Astrocyte of the hippocampus (primary cell): ENCODE measurements around the gene IGF1R.
A peak's percentile ranks its signal among the peaks of the same experiment; 100 is the strongest.
"Not testable (repeated sequence)": the region's sequence is repeated elsewhere in the genome, so short reads cannot be mapped to it uniquely, and the experiment has no call there.

Source experiments
- DNase-seq: peaks from one replicate; pipeline ENCODE4 v3.0.0; 2011; ENCODE audit warnings: low read depth, low spot score

IGF1R gene

DNA sequence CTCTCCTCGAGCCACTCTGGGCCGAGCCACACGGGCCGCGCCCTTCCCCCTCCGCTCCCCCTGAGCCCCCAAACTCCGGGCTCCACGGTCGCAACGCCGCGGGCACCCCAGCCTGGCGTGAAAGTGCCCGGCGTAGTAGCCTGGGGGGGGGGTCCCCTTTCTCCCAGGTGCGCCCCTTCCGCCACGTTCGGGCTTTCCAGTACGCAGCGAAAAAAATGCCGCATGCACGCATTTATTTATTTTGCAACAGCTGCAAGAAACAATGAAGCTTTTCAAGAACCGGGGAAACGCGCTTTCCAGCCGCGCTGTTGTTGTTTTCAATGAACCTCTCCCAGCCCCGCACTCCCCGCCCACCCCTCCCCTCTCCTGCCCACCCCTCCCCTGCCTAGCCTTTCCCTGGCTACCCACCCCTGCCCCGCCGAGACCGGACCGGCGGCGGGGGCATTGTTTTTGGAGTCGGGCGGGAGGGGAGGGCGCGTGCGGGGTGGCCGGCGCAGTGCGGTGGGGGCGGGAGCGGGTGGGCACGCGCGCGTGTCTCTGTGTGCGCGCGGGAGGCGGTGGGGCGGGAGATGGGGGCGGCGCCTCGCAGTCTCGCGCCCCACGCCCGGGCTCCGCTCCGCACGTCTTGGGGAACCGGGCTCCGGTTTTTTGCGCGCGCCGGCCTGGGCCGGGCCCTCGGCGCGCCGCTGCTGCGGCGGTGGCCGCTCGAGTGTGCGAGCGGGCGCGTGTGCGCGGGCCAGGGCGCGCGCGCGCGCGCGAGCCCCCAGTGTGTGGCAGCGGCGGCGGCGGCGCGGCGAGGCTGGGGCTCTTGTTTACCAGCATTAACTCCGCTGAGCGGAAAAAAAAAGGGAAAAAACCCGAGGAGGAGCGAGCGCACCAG is at the start of gene IGF1R:
IGF1R (plus strand) TSS at position 766 of the 880 bp plus-strand sequence. CDS start 1,043 bp downstream, outside the sequence.
- peak; percentile 99 for DNase-seq

DNA sequence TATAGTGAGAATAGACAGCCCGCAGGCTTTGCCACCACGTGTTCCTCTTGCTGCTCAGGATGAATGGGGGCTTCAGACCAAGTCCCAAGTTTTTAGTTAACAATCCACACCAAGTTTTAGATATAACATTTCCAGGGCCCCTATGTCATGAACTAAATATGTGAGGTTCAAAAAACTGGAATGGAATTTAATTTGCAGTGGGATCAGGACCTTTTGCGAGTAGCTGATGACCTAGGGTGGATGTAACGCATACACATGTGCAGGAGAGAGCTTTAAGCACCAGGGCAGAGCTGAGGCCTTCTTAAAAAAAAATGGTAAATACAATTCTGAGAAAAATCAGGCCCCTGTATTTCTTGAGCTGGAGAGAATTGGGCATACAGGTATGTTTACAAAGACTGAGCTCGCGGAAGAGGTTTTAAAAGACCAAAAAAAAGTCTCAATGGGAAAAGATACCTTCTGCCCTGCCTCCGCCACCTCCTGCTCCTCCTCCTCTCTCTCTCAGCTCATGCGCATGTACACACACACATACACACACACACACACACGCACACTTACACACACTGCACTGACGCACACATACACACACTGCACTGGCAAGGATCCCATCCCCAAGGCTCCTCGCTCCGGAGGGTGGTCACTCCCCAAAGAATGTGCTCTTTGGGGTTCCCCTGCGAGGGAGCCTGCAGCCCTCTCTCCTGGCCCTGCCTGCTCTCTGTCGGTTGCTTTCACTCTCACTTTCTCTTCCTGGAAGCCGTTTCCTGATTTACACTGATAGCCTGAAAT is 48.2 kb upstream of the IGF1R start:
- peak; percentile 65 for DNase-seq

GRCh38 chr15:98604983-98605382 is 43.4 kb upstream of the IGF1R start:
- DNase-seq, result no peak

DNA sequence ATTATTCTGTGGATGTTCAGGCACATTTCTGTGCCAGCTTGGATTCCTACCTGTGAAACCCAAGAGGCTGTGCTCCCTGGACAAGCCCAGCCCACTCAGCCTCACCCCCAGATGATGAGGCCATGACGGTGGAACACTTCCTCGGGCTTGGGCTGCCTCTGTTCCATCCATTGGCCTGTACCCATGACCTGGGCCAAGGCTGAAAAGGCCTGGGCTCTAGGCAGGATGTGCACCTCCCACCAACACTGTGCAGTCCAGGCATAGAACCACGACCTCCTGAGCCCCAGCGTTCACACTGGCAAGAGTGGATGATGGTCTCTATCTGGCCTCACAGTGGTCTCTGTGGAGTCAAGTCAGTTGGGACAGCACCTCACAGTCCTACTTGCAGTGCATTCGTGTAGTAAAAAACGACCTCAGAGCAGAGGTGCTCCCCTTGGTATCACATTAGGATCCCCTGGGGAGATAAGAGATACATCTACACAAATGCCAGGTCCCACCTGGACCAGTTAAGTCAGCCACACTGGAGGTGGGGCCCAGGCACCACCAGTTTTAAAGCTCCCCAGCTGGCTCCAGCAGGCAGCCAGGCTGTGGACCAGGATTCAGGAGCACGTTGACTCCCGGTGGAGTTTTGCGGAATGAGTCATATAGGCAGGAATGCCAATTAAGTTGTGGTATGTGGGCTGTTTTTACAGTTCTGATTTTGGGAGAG is 39.0 kb upstream of the IGF1R start:
- peak; percentile 91 for DNase-seq

DNA sequence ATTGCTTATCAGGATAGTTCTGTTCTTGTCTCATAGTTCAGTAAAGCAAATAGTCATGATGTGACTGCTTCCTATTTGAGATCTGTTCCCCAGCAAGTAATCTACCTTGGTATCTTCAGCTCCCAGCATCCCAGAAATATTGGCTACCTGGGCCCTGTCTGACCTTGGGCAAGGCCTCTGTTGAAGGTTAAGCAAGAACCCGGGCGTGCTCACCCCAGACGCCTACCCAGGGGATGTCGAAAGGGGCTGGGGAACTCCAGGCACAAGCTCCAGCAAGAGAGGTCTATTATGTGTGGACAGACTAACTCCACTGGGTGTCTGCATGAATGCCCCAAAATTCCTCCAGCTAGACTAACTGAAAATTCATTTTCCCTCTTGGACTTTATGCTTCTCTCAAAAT is 37.3 kb upstream of the IGF1R start:
- DNase-seq, result no peak

DNA sequence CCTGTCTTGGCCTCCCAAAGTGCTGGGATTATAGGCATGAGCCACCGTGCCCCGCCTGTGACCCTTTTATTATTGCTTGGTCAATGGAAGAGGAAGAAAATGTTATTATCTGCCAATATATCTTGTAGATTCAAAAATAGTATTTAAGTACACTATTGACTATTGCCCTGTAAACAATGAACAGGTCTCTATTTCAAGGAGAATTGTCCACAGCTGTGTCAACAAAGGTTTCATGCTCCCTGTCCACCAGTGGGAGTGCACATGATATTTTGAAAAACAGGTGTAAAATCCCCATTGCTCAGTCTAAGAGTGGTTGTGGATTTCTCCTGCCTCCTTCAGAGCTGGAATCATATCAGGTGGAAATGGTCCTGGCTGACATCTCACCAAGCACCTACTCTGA is 36.5 kb upstream of the IGF1R start:
- no peak for DNase-seq

DNA sequence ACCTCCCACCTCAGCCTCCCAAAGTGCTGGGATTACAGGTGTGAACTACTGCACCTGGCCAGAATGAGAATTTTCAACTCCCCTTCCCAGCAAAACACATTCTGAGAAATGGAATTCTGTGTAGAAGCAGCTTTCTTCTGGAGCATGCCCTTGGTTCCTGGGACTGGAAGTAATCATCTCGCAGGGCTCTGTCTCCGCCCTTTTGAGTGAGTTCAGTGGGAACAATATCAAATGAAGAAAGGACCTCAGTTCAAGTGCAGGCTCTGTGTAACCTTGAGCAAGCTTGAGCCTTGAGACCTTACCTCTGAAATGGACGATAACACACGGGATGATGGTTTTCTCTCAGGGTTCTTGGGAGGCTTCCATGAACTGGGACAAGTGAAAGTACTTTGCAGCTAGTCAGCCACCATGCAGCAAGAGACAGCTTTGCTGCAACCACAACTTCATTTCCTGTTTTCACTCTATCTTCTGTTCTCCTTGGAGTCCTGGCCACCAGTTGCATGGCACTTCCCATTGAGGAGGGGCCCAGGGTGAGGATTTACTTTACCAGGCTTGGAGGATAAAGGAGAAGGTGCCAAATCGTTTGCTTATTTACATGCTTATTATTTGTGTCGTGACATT is 35.7 kb upstream of the IGF1R start:
- no peak for DNase-seq

DNA sequence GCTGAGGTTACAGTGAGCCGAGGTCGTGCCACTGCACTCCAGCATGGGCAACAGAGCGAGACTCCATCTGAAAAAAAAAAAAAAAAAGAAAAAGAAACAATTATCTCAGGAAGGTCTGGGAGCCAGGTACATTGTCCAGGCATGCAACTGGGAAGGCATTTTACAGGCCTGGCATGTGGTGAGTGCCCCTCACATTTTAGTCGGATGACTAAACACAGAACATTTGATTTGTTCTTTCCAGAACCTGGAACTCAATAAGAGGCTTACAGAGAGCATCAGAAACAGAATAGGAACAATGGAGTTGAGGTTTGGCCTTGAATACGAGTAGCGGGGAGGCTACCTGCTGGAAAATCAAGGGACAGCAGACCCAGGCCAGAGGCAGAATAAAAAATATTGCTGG is 33.7 kb upstream of the IGF1R start:
- peak; percentile 53 for DNase-seq

DNA sequence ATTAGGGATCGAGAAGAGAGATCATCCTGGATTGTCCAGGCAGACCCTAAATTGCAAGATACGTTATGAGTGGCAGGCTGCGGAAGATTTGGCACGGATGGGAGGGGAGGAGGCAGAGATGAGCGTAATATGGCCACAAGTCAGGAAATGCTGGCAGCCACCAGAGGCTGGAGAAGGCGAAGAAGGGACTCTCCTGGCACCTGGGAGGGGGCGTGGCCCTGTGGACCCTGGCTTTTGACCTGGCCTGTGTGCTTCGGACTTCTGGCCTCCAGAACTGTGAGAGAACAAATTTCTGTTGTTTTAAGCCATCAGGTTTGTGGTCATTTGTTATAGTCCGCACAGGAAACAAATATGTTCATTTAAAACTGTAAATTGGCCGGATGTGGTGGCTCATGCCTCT is 31.9 kb upstream of the IGF1R start:
- no peak for DNase-seq

- DNase-seq, result no peak
These were observed 30.9 kb upstream of the IGF1R start for GRCh38 chr15:98617328-98617980.

GRCh38 chr15:98618576-98618975 is 29.8 kb upstream of the IGF1R start:
- not testable (repeated sequence) for DNase-seq

DNA sequence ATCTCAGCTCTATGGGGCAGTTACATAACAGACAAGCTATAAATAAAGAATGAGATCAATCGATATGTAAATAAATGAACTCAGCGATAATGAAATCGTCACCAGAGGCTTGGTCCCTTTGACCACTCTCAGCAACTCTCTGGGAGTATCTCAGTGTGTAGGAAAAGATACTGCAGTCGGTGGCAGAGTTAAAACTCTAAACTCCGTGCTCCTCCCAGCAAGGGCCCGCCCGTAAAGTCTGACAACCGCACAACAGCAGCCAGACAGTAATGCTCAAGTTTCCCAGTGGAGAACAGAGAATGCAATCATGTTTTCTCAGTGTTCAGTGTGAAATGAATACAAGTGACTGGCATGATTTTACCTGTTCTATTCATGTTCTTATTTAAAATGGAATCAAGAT is 28.3 kb upstream of the IGF1R start:
- DNase-seq, result no peak

GRCh38 chr15:98621021-98621420 is 27.3 kb upstream of the IGF1R start:
- DNase-seq, result no peak

DNA sequence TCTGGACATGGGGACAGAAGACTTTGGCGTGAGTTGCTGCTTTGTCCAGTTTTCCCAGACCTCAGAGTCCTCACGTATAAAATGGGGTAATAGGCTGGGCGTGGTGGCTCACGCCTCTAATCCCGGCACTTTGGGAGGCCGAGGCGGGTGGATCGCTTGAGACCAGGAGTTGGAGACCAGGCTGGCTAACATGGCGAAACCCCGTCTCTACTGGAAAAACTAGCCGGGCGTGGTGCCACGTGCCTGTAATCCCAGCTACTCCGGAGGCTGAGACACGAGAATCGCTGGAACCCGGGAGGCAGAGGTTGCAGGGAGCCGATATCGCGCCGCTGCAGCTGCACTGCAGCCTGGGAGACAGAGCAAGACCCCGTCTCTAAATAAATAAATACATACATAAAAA is 22.7 kb upstream of the IGF1R start:
- DNase-seq, result no peak

DNA sequence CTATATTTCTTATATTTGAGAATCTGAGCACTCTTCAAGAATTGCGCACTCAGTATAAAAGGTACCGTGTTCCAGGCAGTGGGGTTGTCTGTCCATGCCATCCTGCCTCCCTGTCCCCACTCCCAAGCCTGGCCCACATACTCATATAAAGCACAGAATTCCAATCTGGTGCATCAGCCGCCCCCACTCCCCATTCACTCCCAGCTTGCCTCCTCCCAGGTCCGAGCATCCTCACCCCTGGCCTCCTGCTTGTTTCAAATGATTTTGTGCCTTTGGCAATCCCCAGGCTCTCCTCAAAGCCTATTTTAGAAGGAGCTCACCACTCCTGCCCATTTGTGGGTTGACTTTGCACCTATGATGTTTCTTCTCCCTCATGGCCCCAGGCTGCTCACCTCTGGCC is 22.2 kb upstream of the IGF1R start:
- no peak for DNase-seq

GRCh38 chr15:98628216-98628615 is 20.1 kb upstream of the IGF1R start:
- DNase-seq, result no peak

- DNase-seq, result no peak
These were observed 12.5 kb upstream of the IGF1R start for GRCh38 chr15:98635848-98636247.

DNA sequence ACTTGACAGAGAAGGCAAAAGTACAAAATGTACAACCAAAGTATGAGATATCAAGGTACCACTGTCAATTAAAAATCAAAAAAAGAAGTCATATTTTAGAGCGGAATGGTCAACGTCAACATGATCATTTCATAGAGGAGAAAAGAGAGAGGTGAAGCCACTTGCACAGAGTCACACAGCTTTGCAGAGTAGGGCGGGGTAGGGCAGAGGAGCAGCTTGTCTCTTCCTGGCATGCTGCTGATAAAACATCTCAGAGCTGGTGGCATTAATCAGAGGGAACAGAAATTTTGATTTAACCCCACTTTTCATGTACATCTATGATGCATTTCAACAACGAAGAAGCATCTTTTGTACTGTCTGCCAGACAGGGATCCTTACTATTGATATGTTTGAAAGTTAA is 5.2 kb upstream of the IGF1R start:
- DNase-seq, result no peak

DNA sequence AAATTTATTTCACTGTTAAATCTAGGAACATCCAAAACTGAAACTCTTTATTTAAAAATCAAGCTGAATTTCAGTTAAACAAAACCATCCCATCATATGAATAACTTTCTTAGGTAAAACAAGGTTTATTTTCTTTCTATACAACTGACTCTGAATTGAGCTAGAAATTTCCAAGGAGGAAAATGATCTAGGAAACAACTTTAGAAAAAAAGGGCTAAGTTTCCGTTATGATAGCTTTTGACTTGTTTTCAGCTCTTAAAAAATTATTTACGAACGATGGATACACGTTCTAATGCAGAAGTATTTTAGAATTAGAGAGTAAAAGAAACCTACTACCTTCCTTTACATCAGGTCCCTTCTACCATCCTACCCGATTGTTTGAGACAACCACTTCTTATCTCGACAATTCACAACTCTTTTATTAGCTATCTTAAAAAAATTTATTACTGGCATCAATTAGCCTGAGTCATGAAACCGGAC is 1.8 kb upstream of the IGF1R start:
- DNase-seq, result no peak

DNA sequence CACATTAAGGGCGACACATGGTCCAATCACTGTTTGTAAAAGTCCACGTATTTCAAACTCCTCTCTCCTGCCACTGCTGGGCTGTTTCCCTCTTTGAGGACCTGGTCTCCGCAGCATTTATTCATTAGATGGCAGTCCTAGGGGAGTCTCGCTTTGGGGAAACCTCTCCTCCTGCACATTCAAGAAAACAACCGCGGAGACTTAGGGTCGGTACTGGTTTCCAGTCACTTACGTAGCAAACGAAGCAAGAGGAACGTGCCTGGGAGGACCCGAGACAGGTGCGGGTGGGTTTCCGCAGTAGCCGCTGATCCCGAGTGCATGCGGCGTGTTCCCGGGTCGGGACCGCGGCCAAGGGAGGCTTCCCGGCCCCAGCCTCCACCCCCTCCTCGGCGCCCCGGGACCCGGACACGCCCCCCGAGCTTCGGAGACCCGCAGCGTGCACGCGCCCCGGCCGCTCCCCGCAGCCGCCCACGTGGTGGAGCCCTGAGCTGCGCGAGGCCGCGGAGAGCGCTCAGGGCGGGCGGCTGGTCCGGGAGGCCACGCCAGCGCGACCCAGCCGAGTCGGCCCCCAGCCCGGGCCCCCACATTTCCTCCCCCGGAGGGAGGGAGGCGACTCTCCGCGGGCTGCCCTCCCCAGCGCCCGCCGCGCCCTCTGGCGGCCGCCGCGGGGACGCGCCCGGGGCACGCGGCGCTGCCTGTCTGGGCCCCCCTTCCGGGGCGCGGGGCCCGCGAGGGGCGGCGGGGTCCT is 1.1 kb upstream of the IGF1R start:
- DNase-seq, result peak; percentile 84
